A549 (cell line): ENCODE results near the gene FAM107B.

Source experiments
- CBX8 ChIP-seq: fragments of 200-600 bp; sonication (generic); IDR thresholded peaks from 2 replicates; pipeline ENCODE4 v1.6.1; 2016
- CTCF ChIP-seq: fragments of >200 bp; sonication (Bioruptor Twin); formaldehyde crosslinking; IDR thresholded peaks from 3 replicates; pipeline ENCODE4 v1.5.1; 2016
- EP300 ChIP-seq, 2 experiments: fragments of >200 bp; sonication (Bioruptor Twin); formaldehyde crosslinking; IDR thresholded peaks; 2 replicates in 1 of 2; 3 replicates in 1 of 2; pipeline ENCODE4 v1.6.1; 2016 to 2017
- NR3C1 ChIP-seq: fragments of >200 bp; sonication (Bioruptor Twin); formaldehyde crosslinking; IDR thresholded peaks from 3 replicates; pipeline ENCODE4 v1.6.1; 2017
- POLR2A ChIP-seq: IDR thresholded peaks from 2 replicates; pipeline ENCODE4 v1.6.1; 2012; ENCODE audit warnings: mild to moderate bottlenecking, low read length
- RCOR1 ChIP-seq: fragments of 150-350 bp; IDR thresholded peaks from 2 replicates; pipeline ENCODE4 v1.6.1; 2014; ENCODE audit warnings: antibody characterized with exemption, low read length, low read depth
- USF2 ChIP-seq: fragments of 450-650 bp; IDR thresholded peaks from 2 replicates; pipeline ENCODE4 v1.6.1; 2014; ENCODE audit warnings: antibody characterized with exemption
- ZFP36 ChIP-seq: fragments of 450-650 bp; IDR thresholded peaks from 2 replicates; pipeline ENCODE4 v1.6.1; 2014; ENCODE audit warnings: borderline replicate concordance; ENCODE audit not compliant: partially characterized antibody
- ZNF302 ChIP-seq: fragments of 250-450 bp; sonication (Bioruptor Pico); IDR thresholded peaks from 2 replicates; pipeline ENCODE4 v1.9.0; 2021; ENCODE audit warnings: inconsistent platforms, mild to moderate bottlenecking, moderate library complexity
- TF ChIP-seq, protein P1 (sequence below): IDR thresholded peaks from 2 replicates; pipeline ENCODE4 v1.6.1; 2012

DNA sequence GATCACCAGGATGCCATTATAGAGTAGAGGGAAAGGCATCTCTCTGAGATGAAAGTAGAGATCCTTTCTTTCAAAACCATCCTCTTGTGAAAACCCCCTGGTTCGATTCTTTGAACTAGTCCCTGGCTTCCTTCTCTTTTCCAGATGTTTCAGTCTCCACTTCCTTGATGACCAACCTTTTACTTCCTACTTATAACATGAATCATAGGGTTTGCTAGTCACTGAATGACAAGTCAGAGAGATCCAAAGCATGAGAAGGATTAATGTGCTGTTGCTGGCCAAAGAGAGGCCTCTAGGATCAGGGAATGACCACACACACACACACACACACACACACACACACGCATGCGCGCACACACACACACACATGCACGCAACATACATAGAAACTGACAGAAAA is 282.9 kb downstream of the FAM107B start:
- TF ChIP-seq NR3C1 (no peak), CBX8 (no peak), POLR2A (no peak), ZNF302 (no peak), CTCF (no peak), ZFP36 (no peak), RCOR1 (no peak), EP300 (IDR thresholded peaks at IDR 0.05) (no peak), USF2 (no peak)
- TF ChIP-seq, protein P1, sequence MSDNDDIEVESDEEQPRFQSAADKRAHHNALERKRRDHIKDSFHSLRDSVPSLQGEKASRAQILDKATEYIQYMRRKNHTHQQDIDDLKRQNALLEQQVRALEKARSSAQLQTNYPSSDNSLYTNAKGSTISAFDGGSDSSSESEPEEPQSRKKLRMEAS: no peak
